Measurements from ENCODE around the gene CTPS2.
"Not testable (repeated sequence)": the region's sequence is repeated elsewhere in the genome, so short reads cannot be mapped to it uniquely, and the experiment has no call there.

Gene CTPS2

GRCh38 chrX:16712548-16713155, at the start of gene CTPS2:
Gene CTPS2, minus strand, starts transcription at chrX:16712669. Its CDS starts 9,767 bp downstream, at chrX:16702902.
- in situ Hi-C loops (cut with MboI; ENCODE audit: low sequenced_read_pairs), result no loop called here

DNA sequence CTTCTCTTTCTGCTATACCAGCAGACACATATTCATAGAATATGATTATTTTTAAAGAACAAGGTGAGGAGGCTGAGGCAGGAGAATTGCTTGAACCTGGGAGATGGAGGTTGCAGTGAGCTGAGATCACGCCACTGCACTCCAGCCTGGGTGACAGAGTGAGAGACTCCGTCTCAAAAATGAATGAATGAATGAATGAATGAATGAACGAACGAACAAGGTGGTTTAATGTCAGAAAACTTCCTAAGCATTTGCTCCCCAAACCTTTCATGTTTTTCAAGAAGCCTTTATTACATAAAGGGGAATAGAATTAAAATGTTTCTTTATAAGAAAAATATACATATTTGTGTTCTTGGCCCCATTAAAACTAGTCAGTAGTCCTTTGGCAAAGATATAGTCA, 49.0 kb upstream of the CTPS2 start:
- in situ Hi-C loops (cut with MboI; ENCODE audit: low sequenced_read_pairs), result not testable (repeated sequence)

DNA sequence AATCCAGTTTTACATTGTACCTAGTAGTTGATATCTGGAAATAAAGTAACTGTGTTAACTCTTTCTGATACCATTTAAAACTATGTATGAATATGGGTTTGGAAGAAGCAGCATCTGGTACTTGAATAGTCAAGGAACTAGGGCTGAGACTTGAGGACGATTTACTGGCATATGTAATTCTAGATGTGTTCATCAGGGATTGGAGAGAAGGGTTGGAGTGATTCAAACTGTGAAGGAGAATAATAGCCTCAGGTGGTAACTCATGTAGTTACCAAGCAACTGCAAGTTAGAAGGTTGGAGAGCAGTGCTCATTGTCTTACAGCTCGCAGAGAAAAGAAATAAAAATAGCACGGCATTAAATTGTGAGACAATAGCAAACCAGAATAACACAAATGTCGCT, 44.3 kb upstream of the CTPS2 start:
- in situ Hi-C loops (cut with MboI; ENCODE audit: low sequenced_read_pairs), result no loop called here

DNA sequence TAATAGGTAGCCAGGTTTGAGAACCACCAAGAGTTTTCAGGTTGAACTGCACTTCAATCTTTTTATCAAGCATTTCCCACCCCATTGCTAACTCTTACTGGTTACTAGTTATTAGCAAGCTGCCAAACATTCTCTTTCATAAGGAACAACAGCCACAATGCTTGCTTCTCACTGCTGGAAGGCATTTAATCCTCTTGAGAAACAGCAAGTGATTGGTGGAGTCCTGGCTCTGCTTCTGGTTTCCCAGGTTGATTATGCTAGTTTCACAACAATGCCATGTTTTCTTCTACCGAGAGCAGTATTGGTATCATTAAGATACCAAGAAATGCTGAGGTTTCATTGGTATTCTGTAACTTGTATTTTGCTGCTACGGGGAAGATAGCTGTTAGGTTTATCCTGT, 41.5 kb upstream of the CTPS2 start:
- in situ Hi-C loops (cut with MboI; ENCODE audit: low sequenced_read_pairs), result no loop called here

GRCh38 chrX:16750136-16750535, 37.7 kb upstream of the CTPS2 start:
- in situ Hi-C loops (cut with MboI; ENCODE audit: low sequenced_read_pairs), result no loop called here

- in situ Hi-C loops (cut with MboI; ENCODE audit: low sequenced_read_pairs), result no loop called here
Observed at GRCh38 chrX:16748425-16748824, 36.0 kb upstream of the CTPS2 start.

DNA sequence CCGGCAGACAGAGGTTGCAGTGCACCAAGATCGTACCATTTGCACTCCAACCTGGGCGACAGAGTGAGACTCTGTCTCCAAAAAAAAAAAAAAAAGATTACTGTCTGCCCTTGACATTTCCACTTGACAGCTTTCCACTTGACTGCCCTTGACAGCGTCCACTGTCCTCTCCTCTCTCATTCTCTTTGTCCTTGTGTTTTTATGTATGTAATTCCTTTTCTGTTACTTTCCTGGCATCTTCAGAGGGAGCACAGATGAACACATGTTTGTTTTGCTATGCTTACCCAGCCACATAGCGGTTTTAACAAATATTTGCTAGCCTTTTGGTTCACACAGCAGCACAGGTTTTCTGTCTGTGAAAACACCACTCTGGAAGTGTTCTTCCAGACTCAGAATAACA, 33.2 kb upstream of the CTPS2 start:
- in situ Hi-C loops (cut with MboI; ENCODE audit: low sequenced_read_pairs), result no loop called here

GRCh38 chrX:16745102-16745501, 32.6 kb upstream of the CTPS2 start:
- in situ Hi-C loops (cut with MboI; ENCODE audit: low sequenced_read_pairs), result no loop called here

DNA sequence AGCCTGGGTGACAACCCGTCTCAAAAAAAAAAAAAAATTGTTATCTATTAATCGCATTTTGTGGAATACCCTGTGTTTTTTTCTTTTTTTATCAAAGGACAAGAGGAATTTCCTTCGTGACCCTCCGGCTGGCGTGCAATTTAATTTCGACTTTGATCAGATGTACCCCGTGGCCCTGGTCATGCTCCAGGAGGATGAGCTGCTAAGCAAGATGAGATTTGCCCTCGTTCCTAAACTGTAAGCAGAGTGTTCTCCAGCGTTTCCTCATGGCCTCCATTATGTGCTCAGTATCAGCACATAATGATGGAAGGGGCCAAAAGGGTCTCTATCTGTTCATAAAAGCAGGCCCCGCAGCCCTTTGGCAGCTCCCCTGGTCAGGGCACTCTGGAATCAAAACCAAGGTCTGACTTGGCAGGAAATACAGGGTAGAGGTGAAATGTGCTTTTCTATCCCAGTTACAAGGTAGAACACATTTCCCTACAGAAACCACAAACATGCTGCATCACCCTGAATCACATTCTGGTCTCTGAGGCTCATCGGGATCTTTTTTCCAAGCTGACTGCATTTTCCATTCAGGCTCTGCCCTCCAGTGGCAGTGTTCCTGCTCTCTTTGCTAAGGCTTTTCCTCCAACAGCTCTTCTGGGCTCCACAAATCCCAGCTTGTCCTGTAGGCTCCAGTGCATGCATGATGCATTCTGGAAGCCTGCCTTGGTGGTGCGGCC, 31.3 kb upstream of the CTPS2 start:
- in situ Hi-C loops (cut with MboI; ENCODE audit: low sequenced_read_pairs), result no loop called here

DNA sequence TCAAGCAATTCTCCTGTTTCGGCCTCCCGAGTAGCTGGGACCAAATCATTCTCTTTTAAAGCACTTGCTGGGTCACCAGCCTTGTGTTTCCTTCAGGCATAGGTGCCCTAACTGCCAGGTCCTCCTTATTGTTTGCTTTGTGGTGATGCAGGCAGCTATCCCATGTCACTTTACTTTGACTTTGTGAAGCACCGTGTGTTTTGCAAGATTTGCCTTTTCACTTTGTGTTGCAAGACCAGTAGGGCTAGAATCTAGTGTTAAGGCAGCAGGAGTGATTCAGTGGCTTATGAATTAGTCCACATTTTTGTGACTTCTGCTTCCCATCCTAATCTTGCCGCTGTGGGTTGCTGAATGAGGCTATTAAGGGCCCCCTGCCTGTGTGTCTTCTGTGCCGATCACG, 27.1 kb upstream of the CTPS2 start:
- in situ Hi-C loops (cut with MboI; ENCODE audit: low sequenced_read_pairs), result no loop called here

DNA sequence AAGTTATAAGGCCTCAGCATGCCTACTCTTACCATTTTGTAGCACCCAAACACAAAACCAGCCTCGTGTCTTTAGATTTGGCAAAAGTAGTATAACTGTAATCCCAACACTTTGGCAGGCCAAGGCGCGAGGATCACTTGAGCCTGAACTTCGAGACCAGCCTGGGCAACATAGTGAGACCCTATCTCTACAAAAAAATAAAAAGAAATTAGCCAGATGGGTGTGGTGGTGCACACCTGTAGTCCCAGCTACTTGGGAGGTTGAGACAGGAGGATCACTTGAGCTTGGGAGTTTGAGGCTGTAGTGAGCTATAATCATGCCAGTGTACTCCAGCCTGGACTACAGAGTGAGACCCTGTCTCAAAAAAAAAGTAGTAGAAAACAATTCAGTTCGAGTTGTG, 24.6 kb upstream of the CTPS2 start:
- in situ Hi-C loops (cut with MboI; ENCODE audit: low sequenced_read_pairs), result no loop called here

GRCh38 chrX:16733013-16733412, 20.5 kb upstream of the CTPS2 start:
- in situ Hi-C loops (cut with MboI; ENCODE audit: low sequenced_read_pairs), result no loop called here

GRCh38 chrX:16730450-16730849, 18.0 kb upstream of the CTPS2 start:
- in situ Hi-C loops (cut with MboI; ENCODE audit: low sequenced_read_pairs), result no loop called here

- in situ Hi-C loops (cut with MboI; ENCODE audit: low sequenced_read_pairs), result no loop called here
Observed at GRCh38 chrX:16727637-16728036, 15.2 kb upstream of the CTPS2 start.

GRCh38 chrX:16726347-16726988, 14.0 kb upstream of the CTPS2 start:
- in situ Hi-C loops (cut with MboI; ENCODE audit: low sequenced_read_pairs), result not testable (repeated sequence)

GRCh38 chrX:16725072-16725471, 12.6 kb upstream of the CTPS2 start:
- in situ Hi-C loops (cut with MboI; ENCODE audit: low sequenced_read_pairs), result no loop called here

DNA sequence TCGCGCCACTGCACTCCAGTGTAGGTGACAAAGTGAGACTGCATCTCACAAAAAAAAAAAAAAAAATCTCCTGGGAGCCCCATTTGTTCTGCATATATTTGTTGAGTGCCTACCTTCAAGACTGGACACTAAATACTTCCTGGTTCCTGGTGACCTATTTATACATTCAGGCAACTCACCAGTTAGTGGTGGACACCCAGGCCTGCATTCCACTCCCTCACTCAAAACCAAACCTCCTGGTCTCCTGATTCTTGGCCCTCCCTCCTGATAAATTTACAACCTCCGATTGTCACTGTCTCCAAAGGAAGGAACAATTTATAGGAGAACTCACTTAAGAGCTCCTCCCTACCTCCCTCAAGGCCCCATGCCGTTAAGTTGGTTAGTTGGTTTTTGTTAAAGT, 10.0 kb upstream of the CTPS2 start:
- in situ Hi-C loops (cut with MboI; ENCODE audit: low sequenced_read_pairs), result no loop called here

GRCh38 chrX:16719334-16720084, 7.0 kb upstream of the CTPS2 start, which contains the start of gene SYAP1:
Gene SYAP1, plus strand, starts transcription at chrX:16719612. Its CDS starts 113 bp downstream, at chrX:16719725.
- in situ Hi-C loops (cut with MboI; ENCODE audit: low sequenced_read_pairs), result no loop called here

GRCh38 chrX:16718824-16719333, 6.4 kb upstream of the CTPS2 start:
- in situ Hi-C loops (cut with MboI; ENCODE audit: low sequenced_read_pairs), result no loop called here

DNA sequence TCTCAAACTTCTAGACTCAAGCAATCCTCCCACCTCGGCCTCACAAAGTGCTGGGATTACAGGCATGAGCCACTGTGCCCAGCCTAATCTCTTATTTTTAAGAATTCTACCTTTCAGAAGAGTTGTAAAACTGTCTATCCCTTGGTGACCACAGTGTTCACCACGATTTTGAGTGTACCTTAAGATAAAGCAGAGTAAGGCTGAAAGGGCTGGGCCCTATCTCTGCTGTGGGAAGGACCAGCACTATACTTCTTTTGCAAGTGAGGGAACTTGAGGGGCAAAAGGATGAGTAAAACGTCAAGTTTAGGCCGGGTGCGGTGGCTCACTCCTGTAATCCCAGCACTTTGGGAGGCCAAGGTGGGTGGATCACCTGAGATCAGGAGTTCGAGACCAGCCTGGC, 4.0 kb upstream of the CTPS2 start:
- in situ Hi-C loops (cut with MboI; ENCODE audit: low sequenced_read_pairs), result not testable (repeated sequence)

DNA sequence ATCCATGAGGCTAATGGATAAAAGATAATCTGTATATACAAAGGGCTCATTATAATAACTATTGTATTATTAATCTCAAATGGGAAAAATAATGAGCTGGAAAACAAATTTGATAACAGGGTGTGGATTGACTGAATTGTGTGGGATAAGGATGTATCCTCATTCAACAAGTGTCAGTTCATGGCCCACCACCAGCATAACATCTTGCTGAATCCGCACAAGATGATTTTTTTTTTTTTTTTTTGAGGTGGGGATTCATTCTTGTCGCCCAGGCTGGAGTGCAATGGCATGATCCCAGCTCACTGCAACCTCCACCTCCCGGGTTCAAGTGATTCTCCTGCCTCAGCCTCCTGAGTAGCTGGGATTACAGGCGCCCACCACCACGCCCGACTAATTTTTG, 3.2 kb upstream of the CTPS2 start:
- in situ Hi-C loops (cut with MboI; ENCODE audit: low sequenced_read_pairs), result not testable (repeated sequence)
